Prostate gland (tissue), 2 donors: ENCODE data around the gene GRM8. TPM values are rescaled to one million over a fixed set of nuclear protein-coding genes. Genes with fewer than 3 reads are reported as not detected.

Experiments used
- DNase-seq: peaks from one replicate; pipeline ENCODE4 v3.0.0-alpha.2; 2019; ENCODE audit warnings: low spot score
- H3K27ac ChIP-seq, 2 donors: fragments of 200-600 bp; sonication (generic); 2 replicates each; pipeline ENCODE4 v1.5.1; 2017 to 2019
- H3K27me3 ChIP-seq: fragments of 200-600 bp; sonication (generic); replicated peaks from 2 replicates; pipeline ENCODE4 v1.5.1; 2019; ENCODE audit not compliant: insufficient read depth
- H3K36me3 ChIP-seq, 2 donors: fragments of 200-600 bp; sonication (generic); 1 replicate in 1 of 2; 2 replicates in 1 of 2; pipeline versions ENCODE4 v1.5.1 to v1.8.1; 2017 to 2019
- H3K4me1 ChIP-seq: fragments of 200-600 bp; sonication (generic); replicated peaks from 2 replicates; pipeline ENCODE4 v1.5.1; 2019
- H3K4me3 ChIP-seq, 2 donors: fragments of 200-600 bp; sonication (generic); 2 replicates each; pipeline ENCODE4 v1.5.1; 2017 to 2019
- H3K9me3 ChIP-seq: fragments of 200-600 bp; sonication (generic); 2 replicates; pipeline ENCODE4 v1.5.1; 2017
- POLR2A ChIP-seq: fragments of 450-650 bp; IDR thresholded peaks from one replicate; pipeline ENCODE4 v1.6.1; 2016; ENCODE audit warnings: antibody characterized with exemption, mild to moderate bottlenecking
- POLR2AphosphoS5 ChIP-seq: sonication (generic); formaldehyde crosslinking; IDR thresholded peaks from one replicate; pipeline ENCODE4 v1.6.1; 2017; ENCODE audit warnings: antibody characterized with exemption
- WGBS: methylation state at CpG from one replicate; pipeline ENCODE4 v1.1.5; 2018; 5-methylcytosine and 5-hydroxymethylcytosine counted together
- intact Hi-C: fragments of 100-400 bp; cut with DNase I; formaldehyde crosslinking; loops from one replicate; pipeline ENCODE4 v1.14.2; 2022
- total RNA-seq, 2 donors: library from RNA; depleted of rRNA; stranded (reverse); fragments of >200 nt; gene quantifications; one replicate each; pipeline ENCODE4 v1.1.0, GENCODE V29; 2016
- TF ChIP-seq, protein P1 (sequence below), 4 experiments: fragments of 200-600 bp in 2 of 4; fragments of 450-650 bp in 2 of 4; sonication (generic) in 2 of 4; IDR thresholded peaks; 1 replicate in 3 of 4; 2 replicates in 1 of 4; pipeline ENCODE4 v1.5.1; 2016 to 2019; ENCODE audit warnings: antibody characterized with exemption in 4 of 4, mild to moderate bottlenecking in 2 of 4, moderate library complexity in 2 of 4

The GRM8 gene
- total RNA-seq, 2 donors from 2014 or later, result 1.3 to 3.7 TPM

DNA sequence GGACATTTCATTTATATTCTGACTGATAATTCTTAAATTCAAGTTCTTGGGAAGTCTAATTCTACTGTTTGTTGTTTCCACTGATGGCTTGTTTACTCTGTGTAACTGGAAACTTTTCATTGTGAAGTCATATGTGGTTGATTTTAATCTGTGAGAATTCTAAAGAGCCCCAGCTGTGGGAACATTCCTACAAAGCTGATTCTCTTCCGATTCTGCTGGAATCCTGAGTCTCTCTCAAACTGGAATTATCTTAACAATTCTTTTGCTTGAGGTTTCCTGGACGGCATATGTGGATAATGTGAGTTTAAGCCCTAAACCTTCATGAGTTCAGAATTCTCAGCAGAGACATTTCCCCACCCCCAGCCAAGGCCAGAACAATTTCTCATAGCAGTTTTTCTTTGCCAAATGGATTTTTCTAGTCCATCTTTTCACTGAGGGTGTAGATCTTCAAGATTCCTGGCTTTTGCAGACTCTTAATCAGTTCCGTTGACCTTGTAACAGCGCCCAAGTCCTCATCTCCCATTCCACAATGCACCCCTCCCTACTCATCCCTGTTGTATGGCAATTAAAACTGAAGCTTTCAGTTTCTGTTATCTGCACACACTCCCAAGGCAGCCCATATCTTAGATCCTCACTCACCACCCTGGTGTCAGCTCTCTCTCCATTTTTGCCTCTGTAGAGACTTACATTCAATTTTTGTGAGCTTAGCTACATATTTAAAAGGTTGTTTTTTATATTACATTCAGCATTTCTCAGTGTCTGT lies 37.6 kb downstream of the GRM8 start:
- intact Hi-C loops, result no loop called here
- Histone ChIP-seq H3K9me3 (no peaks in the 10 kb centered on the region), H3K4me1 (no peaks in the 10 kb centered on the region)

GRCh38 chr7:127209886-127210285 lies 42.9 kb downstream of the GRM8 start:
- TF ChIP-seq POLR2AphosphoS5, result no peak
- TF ChIP-seq, protein P1, sequence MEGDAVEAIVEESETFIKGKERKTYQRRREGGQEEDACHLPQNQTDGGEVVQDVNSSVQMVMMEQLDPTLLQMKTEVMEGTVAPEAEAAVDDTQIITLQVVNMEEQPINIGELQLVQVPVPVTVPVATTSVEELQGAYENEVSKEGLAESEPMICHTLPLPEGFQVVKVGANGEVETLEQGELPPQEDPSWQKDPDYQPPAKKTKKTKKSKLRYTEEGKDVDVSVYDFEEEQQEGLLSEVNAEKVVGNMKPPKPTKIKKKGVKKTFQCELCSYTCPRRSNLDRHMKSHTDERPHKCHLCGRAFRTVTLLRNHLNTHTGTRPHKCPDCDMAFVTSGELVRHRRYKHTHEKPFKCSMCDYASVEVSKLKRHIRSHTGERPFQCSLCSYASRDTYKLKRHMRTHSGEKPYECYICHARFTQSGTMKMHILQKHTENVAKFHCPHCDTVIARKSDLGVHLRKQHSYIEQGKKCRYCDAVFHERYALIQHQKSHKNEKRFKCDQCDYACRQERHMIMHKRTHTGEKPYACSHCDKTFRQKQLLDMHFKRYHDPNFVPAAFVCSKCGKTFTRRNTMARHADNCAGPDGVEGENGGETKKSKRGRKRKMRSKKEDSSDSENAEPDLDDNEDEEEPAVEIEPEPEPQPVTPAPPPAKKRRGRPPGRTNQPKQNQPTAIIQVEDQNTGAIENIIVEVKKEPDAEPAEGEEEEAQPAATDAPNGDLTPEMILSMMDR (IDR thresholded peaks at IDR 0.05), result no peak
- TF ChIP-seq POLR2A, result no peak
- 72% methylated on average over 2 of the region's 2 CpGs for WGBS

More for the DNA sequence above, 37.6 kb downstream of the GRM8 start:
- no peaks in the 10 kb centered on the region for H3K36me3 ChIP-seq
- no peak for DNase-seq
- H3K27me3 ChIP-seq, result no peaks in the 10 kb centered on the region
- H3K27ac ChIP-seq, result no peak overlapping the region
- TF ChIP-seq POLR2AphosphoS5 (no peak), POLR2A (no peak)
- TF ChIP-seq, protein P1 (IDR thresholded peaks at IDR 0.05), result no peak
- WGBS, result 58% methylated on average over 4 of the region's 4 CpGs
- no peak overlapping the region for H3K4me3 ChIP-seq

GRCh38 chr7:127208860-127209259 lies 43.9 kb downstream of the GRM8 start:
- Histone ChIP-seq H3K4me1 (no peaks in the 10 kb centered on the region), H3K4me3 (no peak overlapping the region), H3K27me3 (no peaks in the 10 kb centered on the region), H3K36me3 (no peaks in the 10 kb centered on the region), H3K9me3 (no peaks in the 10 kb centered on the region), H3K27ac (no peak overlapping the region)
- 74% methylated on average over 3 of the region's 3 CpGs for WGBS
- DNase-seq, result no peak
- TF ChIP-seq POLR2AphosphoS5 (no peak), POLR2A (no peak)
- TF ChIP-seq, protein P1 (IDR thresholded peaks at IDR 0.05), result no peak
- intact Hi-C loops, result no loop called here

More at GRCh38 chr7:127209886-127210285, 42.9 kb downstream of the GRM8 start:
- intact Hi-C loops, result no loop called here
- Histone ChIP-seq H3K27ac (no peak overlapping the region), H3K4me3 (no peak overlapping the region), H3K4me1 (no peaks in the 10 kb centered on the region), H3K9me3 (no peaks in the 10 kb centered on the region), H3K36me3 (no peaks in the 10 kb centered on the region), H3K27me3 (no peaks in the 10 kb centered on the region)
- no peak for DNase-seq

DNA sequence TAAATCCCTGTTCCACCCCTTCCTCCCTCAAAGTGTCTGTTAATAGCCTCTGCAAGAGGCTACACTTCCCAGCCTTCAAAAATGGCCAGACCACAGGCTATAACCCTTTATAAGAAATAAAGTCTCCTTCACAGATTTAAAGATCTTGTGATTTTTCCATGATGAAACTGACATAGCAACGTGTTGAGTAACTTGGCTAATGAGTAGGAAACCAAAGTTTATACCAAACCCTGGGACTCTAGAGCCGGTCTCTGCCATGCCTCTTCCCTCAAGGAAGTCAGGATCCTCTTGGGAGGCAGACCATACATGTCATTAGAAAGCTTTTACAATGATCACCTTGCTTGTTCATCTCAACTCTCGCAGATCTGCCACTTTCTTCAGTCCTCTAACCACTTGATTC lies 44.4 kb downstream of the GRM8 start:
- TF ChIP-seq POLR2A, result no peak
- no peak for TF ChIP-seq POLR2AphosphoS5
- TF ChIP-seq, protein P1 (IDR thresholded peaks at IDR 0.05), result no peak
- Histone ChIP-seq H3K9me3 (no peaks in the 10 kb centered on the region), H3K36me3 (no peaks in the 10 kb centered on the region), H3K4me1 (no peaks in the 10 kb centered on the region), H3K27me3 (no peaks in the 10 kb centered on the region), H3K4me3 (no peak overlapping the region), H3K27ac (no peak overlapping the region)
- DNase-seq, result no peak
- intact Hi-C loops, result no loop called here
- whole genome bisulfite sequencing, result 84% methylated on average over 3 of the region's 3 CpGs

DNA sequence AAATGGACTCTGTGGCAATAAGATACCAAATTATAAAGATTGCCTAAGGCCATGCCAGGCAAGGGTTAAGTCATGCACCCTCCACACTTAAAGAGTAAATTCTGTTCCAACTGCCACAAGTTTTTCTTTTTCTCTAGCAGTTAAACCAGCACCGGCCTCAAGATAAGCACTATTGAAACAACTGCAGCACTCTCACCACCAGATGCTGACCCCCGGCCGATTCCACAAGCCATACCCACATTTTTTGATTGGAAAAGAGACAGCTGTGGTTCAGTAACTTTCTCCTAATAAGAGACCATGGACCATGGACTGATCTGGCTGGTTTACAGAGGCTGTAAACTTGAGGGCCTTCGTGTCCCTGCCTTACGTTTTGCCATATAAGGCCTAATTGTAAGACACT lies 44.9 kb downstream of the GRM8 start:
- 66% methylated on average over 5 of the region's 5 CpGs for WGBS
- intact Hi-C loops, result no loop called here
- Histone ChIP-seq H3K9me3 (no peaks in the 10 kb centered on the region), H3K27ac (no peak overlapping the region), H3K36me3 (no peaks in the 10 kb centered on the region), H3K27me3 (no peaks in the 10 kb centered on the region), H3K4me1 (no peaks in the 10 kb centered on the region), H3K4me3 (no peak overlapping the region)
- no peak for TF ChIP-seq POLR2AphosphoS5
- TF ChIP-seq, protein P1 (IDR thresholded peaks at IDR 0.05), result no peak
- no peak for DNase-seq
